ENCODE measurements around the gene KRTAP23-1. TPM values are rescaled to one million over a fixed set of nuclear protein-coding genes. Genes with fewer than 3 reads are reported as not detected.

Gene KRTAP23-1
- total RNA-seq, result not detected

DNA sequence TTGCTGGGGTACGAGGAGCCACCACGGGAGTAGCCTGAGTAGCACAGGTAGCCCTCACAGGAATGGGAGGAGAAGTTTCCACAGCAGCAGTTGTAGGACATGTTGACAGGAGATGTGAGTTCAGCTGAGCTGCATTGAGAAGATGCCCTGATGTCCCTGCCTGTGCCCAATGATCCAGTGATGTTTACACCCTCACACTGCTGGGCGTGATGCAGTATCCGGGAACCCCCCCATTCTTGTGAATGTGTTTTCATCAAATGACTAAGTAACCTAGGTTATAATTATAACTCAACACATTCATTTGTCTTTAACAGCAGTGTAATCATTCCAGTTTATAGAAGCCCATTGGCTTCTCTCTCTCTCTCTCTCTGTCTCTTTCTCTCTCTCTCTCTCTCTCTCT lies at the start of gene KRTAP23-1:
Gene KRTAP23-1, minus strand, starts transcription at position 101 of the 400 bp plus-strand sequence. Its CDS starts 0 bp downstream, at position 101.
- no peaks in the 10 kb centered on the region for H3K4me1 ChIP-seq
- intact Hi-C loops (cut with DNase I), result no loop called here
- H3K4me3 ChIP-seq, result no peak within 1 kb of the TSS
- no peaks in the 10 kb centered on the region for H3K36me3 ChIP-seq
- no peaks in the 10 kb centered on the region for H3K9me3 ChIP-seq
- TF ChIP-seq CTCF (IDR thresholded peaks at IDR 0.05) (no peak), POLR2A (IDR thresholded peaks at IDR 0.05) (no peak), POLR2AphosphoS5 (IDR thresholded peaks at IDR 0.05; ENCODE audit: insufficient read depth in 1 of 2, low read depth in 1 of 2) (no peak)
- DNase-seq (ENCODE audit: extremely low spot score in 2 of 2), result no peak
- no peak within 1 kb of the TSS for H3K27ac ChIP-seq
- no peaks in the 10 kb centered on the region for H3K27me3 ChIP-seq

DNA sequence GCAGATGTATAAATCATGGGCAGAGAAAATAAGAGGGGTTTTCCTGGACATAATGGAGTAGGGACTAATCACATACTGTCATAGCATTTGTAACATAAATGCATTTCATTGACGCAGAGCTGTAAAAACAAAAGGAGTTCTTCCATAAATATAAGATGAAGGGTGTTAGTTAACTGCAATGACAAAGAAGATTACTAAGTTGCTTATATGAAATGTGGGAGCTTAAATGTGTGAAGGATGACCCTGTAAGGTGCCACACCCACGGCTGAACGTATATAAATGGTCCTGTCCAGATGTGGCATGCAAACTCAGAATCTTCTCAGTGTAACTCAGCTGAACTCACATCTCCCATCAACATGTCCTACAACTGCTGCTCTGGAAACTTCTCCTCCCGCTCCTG lies 47.3 kb upstream of the KRTAP23-1 start, which contains the start of gene KRTAP13-1:
Gene KRTAP13-1, plus strand, starts transcription at position 301 of the 400 bp plus-strand sequence. Its CDS starts 56 bp downstream, at position 357.
- H3K9me3 ChIP-seq, result no peaks in the 10 kb centered on the region
- no peak within 1 kb of the TSS for H3K4me3 ChIP-seq
- DNase-seq (ENCODE audit: extremely low spot score in 2 of 2), result no peak
- no peak within 1 kb of the TSS for H3K27ac ChIP-seq
- intact Hi-C loops (cut with DNase I), result no loop called here
- no peaks in the 10 kb centered on the region for H3K36me3 ChIP-seq
- no peaks in the 10 kb centered on the region for H3K4me1 ChIP-seq
- H3K27me3 ChIP-seq, result no peaks in the 10 kb centered on the region
- TF ChIP-seq POLR2A (IDR thresholded peaks at IDR 0.05) (no peak), POLR2AphosphoS5 (IDR thresholded peaks at IDR 0.05; ENCODE audit: insufficient read depth in 1 of 2, low read depth in 1 of 2) (no peak), CTCF (IDR thresholded peaks at IDR 0.05) (no peak)

- DNase-seq (ENCODE audit: extremely low spot score in 2 of 2), result no peak
- Histone ChIP-seq H3K9me3 (no peaks in the 10 kb centered on the region), H3K4me3 (no peak overlapping the region), H3K27me3 (no peaks in the 10 kb centered on the region), H3K4me1 (no peaks in the 10 kb centered on the region), H3K27ac (no peak overlapping the region), H3K36me3 (no peaks in the 10 kb centered on the region)
- TF ChIP-seq POLR2A (IDR thresholded peaks at IDR 0.05), result no peak
- TF ChIP-seq POLR2AphosphoS5 (IDR thresholded peaks at IDR 0.05; ENCODE audit: insufficient read depth in 1 of 2, low read depth in 1 of 2), result no peak
- no peak for TF ChIP-seq CTCF (IDR thresholded peaks at IDR 0.05)
- intact Hi-C loops (cut with DNase I), result no loop called here
Measured at GRCh38 chr21:30391492-30392025, 43.2 kb upstream of the KRTAP23-1 start.

DNA sequence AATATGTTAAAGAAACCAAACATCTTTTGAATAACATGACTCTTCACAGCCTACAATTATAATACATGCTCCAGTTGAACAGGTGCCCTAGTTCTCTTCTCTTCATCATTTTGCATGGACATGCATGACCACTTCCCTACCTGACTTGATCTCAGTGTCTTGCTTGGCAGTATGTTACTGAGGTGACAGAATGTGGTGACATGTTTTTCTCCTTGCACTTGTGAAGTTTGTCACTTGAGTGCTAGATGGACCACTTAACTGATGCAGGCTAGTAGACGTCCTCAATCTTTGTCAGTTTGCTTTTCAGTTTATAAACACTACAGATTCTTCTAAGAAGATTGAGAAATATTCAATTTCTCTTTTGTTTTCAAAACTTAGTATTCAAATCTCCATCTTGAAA lies 33.8 kb upstream of the KRTAP23-1 start:
- DNase-seq (ENCODE audit: extremely low spot score in 2 of 2), result no peak
- Histone ChIP-seq H3K4me3 (no peak overlapping the region), H3K27me3 (no peaks in the 10 kb centered on the region), H3K9me3 (no peaks in the 10 kb centered on the region), H3K36me3 (no peaks in the 10 kb centered on the region), H3K27ac (no peak overlapping the region), H3K4me1 (no peaks in the 10 kb centered on the region)
- intact Hi-C loops (cut with DNase I), result no loop called here
- TF ChIP-seq POLR2AphosphoS5 (IDR thresholded peaks at IDR 0.05; ENCODE audit: insufficient read depth in 1 of 2, low read depth in 1 of 2) (no peak), CTCF (IDR thresholded peaks at IDR 0.05) (no peak), POLR2A (IDR thresholded peaks at IDR 0.05) (no peak)

- TF ChIP-seq POLR2AphosphoS5 (IDR thresholded peaks at IDR 0.05; ENCODE audit: insufficient read depth in 1 of 2, low read depth in 1 of 2) (no peak), CTCF (IDR thresholded peaks at IDR 0.05) (no peak), POLR2A (IDR thresholded peaks at IDR 0.05) (no peak)
- H3K27me3 ChIP-seq, result no peaks in the 10 kb centered on the region
- no peaks in the 10 kb centered on the region for H3K4me1 ChIP-seq
- H3K27ac ChIP-seq, result no peak within 1 kb of the TSS
- intact Hi-C loops (cut with DNase I), result no loop called here
- H3K9me3 ChIP-seq, result no peaks in the 10 kb centered on the region
- H3K36me3 ChIP-seq, result no peaks in the 10 kb centered on the region
- no peak within 1 kb of the TSS for H3K4me3 ChIP-seq
- DNase-seq (ENCODE audit: extremely low spot score in 2 of 2), result no peak
Measured at GRCh38 chr21:30372139-30372770, 23.8 kb upstream of the KRTAP23-1 start, which contains the start of gene KRTAP13-2. TSS of gene KRTAP13-2 (minus strand) at chr21:30372271. CDS start at chr21:30372213, 58 bp downstream.
